Activated T-cell treated with anti-CD3 and anti-CD28 coated beads, Interleukin-2, amount 50 U/mL, for 24 hours (primary cell): ENCODE measurements around the gene DOCK3.
"Not testable (repeated sequence)": the region's sequence is repeated elsewhere in the genome, so short reads cannot be mapped to it uniquely, and the experiment has no call there.

Experiments
- DNase-seq: peaks from one replicate; pipeline ENCODE4 v3.0.0-alpha.2; 2020
- H3K27ac Mint-ChIP-seq: 2 replicates; pipeline ENCODE4 v1.8.0; 2020; ENCODE audit warnings: mild to moderate bottlenecking, mixed read lengths
- H3K27me3 Mint-ChIP-seq: 2 replicates; pipeline ENCODE4 v1.8.0; 2020; ENCODE audit warnings: mixed read lengths
- H3K36me3 Mint-ChIP-seq: 2 replicates; pipeline ENCODE4 v1.8.0; 2020; ENCODE audit warnings: low read depth, mixed read lengths
- H3K4me1 Mint-ChIP-seq: 2 replicates; pipeline ENCODE4 v1.8.0; 2020; ENCODE audit warnings: low read depth, mixed read lengths
- H3K4me3 Mint-ChIP-seq: 2 replicates; pipeline ENCODE4 v1.8.0; 2020; ENCODE audit warnings: mild to moderate bottlenecking, moderate library complexity, mixed read lengths
- H3K9me3 Mint-ChIP-seq: 2 replicates; pipeline ENCODE4 v1.8.0; 2020; ENCODE audit warnings: mixed read lengths

DOCK3 gene

DNA sequence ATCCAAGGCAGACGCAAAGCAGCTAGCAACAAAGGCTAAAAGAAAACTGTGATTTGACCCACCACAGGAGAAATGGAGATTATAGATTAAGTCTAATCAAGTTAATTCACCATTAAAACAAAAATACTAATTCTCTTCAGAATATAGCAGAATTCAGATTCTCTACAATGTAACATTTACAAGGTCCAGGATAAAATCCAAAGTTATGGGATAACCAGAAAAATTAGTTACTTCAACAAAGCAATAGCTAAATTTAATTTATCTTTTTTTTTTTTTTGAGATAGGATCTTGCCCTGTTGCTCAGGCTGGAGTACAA is 425.8 kb downstream of the DOCK3 start:
- peaks cover under 1% of the 10 kb centered on the region for H3K27me3 Mint-ChIP-seq
- H3K4me1 Mint-ChIP-seq = peaks cover 14% of the 10 kb centered on the region
- no peak for DNase-seq
- H3K9me3 Mint-ChIP-seq = peaks cover 4% of the 10 kb centered on the region
- no peak overlapping the region for H3K27ac Mint-ChIP-seq
- peaks cover 6% of the 10 kb centered on the region for H3K36me3 Mint-ChIP-seq
- H3K4me3 Mint-ChIP-seq = no peak overlapping the region

DNA sequence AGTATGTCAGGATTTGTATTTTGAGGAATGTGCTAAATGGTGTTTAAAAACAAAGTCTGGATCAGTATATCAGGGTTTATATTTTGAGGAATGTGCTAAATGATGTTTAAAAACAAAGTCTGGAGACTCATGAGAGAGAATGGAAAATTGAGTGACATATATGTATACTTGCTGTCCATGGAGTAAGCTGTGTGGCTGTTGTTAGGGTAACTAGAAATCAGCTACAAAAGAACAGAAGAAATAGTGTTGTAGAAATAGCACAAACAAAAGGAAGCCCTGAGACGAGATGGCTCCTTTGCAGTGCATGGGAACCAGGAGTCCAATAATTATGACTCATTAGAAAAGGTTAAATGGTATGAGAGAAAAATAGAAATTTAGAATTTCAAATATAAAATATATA is 427.7 kb downstream of the DOCK3 start:
- Mint-ChIP-seq H3K4me1 (peaks cover 14% of the 10 kb centered on the region), H3K4me3 (no peak overlapping the region), H3K27me3 (peaks cover 8% of the 10 kb centered on the region), H3K9me3 (peaks cover 7% of the 10 kb centered on the region), H3K36me3 (peaks cover 4% of the 10 kb centered on the region), H3K27ac (no peak overlapping the region)
- DNase-seq = no peak

DNA sequence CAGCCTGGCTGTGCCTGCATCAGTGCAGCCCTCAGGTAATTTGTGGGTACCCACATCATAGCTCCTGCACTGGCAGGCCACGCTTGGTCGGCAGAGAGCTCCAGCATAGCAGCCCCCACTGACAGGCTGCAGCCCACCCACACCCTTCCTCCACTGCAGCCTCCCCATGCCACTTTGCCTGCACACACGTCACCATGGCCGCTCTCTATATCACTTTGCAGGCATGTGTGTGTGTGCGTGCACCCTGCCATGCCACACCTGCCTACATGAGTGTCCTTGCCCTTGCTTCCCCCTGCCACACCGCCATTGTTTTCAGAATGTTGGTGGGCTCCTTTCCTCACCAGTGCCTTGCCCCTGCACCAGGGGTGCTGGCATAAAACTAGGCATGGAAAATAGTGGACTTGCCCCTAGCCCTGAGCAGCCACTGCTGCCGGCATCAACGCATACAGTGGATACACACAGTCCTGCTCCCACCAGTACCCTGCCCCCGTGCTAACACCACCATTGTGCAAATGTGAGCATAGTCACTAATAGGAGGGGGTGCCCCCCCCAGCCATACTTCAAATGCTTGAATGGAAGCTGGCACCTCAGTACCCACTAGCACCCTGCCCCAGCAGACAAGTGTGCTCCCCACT is 431.6 kb downstream of the DOCK3 start:
- Mint-ChIP-seq H3K27me3 (peaks cover 8% of the 10 kb centered on the region), H3K36me3 (peaks cover 8% of the 10 kb centered on the region), H3K4me3 (no peak overlapping the region), H3K9me3 (peaks cover 25% of the 10 kb centered on the region), H3K27ac (no peak overlapping the region), H3K4me1 (no peaks in the 10 kb centered on the region)
- DNase-seq = no peak

DNA sequence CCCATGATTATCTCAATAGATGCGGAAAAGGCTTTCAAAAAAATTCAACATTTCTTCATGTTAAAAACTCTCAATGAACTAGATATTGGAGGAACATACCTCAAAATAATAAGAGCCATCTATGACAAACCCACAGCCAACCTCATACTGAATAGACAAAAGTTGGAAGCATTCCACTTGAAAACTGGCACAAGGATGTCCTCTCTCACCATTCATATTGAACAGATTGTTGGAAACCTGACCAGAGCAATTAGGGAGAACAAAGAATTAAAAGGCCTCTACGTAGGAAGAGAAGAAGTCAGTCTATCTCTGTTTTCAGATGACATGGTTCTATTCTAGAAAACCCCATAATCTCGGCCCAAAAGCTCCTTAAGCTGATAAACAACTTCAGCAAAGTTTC is 435.9 kb downstream of the DOCK3 start:
- no peak overlapping the region for H3K27ac Mint-ChIP-seq
- peaks cover 6% of the 10 kb centered on the region for H3K27me3 Mint-ChIP-seq
- H3K4me1 Mint-ChIP-seq = no peaks in the 10 kb centered on the region
- peaks cover 8% of the 10 kb centered on the region for H3K36me3 Mint-ChIP-seq
- no peak overlapping the region for H3K4me3 Mint-ChIP-seq
- no peak for DNase-seq
- peaks cover 25% of the 10 kb centered on the region for H3K9me3 Mint-ChIP-seq

DNA sequence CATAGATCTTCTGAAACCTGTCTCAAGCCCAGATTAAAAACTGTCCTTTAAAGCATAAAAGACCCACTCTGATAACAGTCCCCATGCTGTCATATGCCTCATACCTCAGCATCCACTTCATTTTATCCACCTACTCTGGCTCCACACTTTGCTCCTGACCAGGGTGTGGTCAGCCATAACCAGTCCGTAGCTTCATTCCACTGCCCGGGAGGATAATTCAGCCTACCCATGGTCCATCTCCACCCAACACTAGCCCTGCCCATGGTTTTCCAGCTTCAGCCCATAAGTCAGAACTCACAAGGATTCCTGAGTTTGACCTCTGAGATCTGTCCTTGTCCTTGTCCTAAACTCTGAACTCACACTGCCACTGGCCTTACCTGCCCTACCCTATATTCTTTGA is 448.2 kb downstream of the DOCK3 start:
- peaks cover 14% of the 10 kb centered on the region for H3K9me3 Mint-ChIP-seq
- no peaks in the 10 kb centered on the region for H3K27me3 Mint-ChIP-seq
- no peaks in the 10 kb centered on the region for H3K4me1 Mint-ChIP-seq
- H3K27ac Mint-ChIP-seq = no peak overlapping the region
- no peak for DNase-seq
- H3K36me3 Mint-ChIP-seq = no peaks in the 10 kb centered on the region
- H3K4me3 Mint-ChIP-seq = no peak overlapping the region

DNA sequence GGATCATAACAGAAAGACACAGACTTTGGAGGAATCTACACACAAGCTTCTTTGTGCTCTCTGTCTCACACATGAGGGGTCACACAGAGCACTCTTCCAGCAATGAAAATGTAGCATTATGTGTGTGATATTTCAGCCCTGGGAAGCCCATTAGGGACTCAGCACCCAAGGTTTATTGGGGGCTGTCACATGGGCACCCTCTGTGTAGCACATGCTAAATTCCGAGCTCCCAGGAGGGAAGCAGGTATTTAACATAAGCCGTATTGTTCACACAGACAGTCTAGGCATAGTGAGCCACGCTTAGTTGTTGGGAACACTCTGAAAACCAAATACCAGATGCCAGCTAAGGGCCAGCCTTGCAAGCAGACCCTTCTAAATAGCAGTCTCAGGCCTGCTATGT is 448.8 kb downstream of the DOCK3 start:
- H3K27ac Mint-ChIP-seq = no peak overlapping the region
- no peaks in the 10 kb centered on the region for H3K4me1 Mint-ChIP-seq
- no peaks in the 10 kb centered on the region for H3K27me3 Mint-ChIP-seq
- H3K4me3 Mint-ChIP-seq = no peak overlapping the region
- no peaks in the 10 kb centered on the region for H3K36me3 Mint-ChIP-seq
- peaks cover 13% of the 10 kb centered on the region for H3K9me3 Mint-ChIP-seq
- DNase-seq = no peak

DNA sequence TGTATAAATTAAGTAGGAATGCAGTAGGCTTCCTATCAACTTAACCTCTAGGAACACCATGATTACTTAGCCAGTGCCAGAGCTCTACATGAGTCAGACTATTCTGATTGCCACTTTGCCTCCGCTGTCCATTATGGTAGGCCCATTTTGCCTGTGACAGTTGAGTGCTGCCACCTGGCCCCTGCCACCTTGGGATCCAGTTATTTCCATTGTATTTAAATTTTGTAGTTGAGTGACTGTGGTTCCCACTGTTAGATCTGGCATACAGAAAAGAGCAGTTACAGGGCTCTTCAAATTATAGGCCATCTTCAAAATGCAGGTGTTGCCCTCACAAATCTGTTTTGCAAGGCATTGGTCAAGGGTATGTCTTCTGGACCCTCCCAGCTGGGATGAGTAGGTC is 456.9 kb downstream of the DOCK3 start:
- not testable (repeated sequence) for H3K4me3 Mint-ChIP-seq, H3K4me1 Mint-ChIP-seq, DNase-seq, H3K27ac Mint-ChIP-seq, H3K27me3 Mint-ChIP-seq, H3K36me3 Mint-ChIP-seq
- H3K9me3 Mint-ChIP-seq = peaks cover 20% of the 10 kb centered on the region

DNA sequence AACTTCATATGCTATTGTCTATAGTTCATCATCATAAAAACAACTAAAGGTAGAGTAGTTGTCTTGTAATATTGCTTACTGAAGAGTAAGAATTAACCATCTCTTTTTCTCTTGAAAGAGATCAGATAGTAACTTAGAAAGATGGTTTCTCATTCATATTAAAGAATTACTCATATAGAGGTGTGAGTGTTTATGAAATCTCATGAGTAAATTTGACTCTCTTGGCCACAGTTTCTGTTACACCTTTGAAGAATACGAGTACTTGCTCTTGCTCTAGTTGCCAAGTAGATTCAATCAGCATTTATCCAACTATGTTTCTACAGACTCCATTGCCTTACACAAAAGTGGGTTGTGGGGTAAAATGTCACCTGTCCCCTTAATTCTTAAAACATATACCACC is 463.0 kb downstream of the DOCK3 start:
- H3K36me3 Mint-ChIP-seq = no peaks in the 10 kb centered on the region
- peaks cover 6% of the 10 kb centered on the region for H3K9me3 Mint-ChIP-seq
- peaks cover 10% of the 10 kb centered on the region for H3K4me1 Mint-ChIP-seq

DNA sequence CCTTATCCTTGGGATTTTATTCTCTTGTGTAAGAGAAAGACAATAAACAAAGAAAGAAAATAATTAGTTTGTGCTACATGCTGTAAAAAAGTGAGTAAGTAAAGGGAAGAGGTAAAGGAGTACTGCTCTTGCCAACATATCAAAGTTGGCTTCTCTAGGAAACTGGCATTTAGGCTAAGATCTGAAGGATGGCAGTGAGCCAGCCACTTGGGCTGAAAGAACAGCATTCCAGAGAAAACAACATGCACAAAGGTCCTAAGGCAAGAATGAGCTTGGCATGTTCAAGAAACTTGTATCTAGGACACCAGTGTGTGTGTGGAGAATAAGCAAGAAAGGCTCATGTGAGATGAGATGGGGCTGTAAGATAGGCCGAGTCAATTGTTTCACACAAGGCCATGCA is 464.9 kb downstream of the DOCK3 start:
- Mint-ChIP-seq H3K36me3 (no peaks in the 10 kb centered on the region), H3K27me3 (no peaks in the 10 kb centered on the region), H3K27ac (no peak overlapping the region), H3K4me3 (no peak overlapping the region), H3K9me3 (no peaks in the 10 kb centered on the region), H3K4me1 (peaks cover 10% of the 10 kb centered on the region)
- DNase-seq = no peak

More for the DNA sequence above, 463.0 kb downstream of the DOCK3 start:
- Mint-ChIP-seq H3K27me3 (no peaks in the 10 kb centered on the region), H3K4me3 (no peak overlapping the region), H3K27ac (no peak overlapping the region)
- no peak for DNase-seq

DNA sequence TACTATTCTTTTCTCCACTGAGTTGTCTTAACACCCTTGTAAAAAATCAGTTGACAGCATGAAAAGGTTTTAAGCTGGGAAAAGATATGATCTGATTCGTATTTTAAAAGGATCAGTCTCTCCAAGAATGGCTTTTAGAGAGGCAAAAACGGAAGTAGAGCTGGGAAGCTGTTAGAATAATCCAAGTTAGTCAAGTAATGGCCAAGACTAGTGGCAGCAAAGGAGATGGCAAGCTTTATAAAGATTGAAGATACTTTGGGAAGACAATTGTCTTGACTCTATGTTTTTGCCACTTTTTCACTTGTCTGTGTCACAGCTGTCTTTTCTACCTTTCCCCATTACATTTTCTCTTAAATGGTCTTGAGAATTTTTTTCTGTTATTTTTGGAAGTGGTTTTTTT is 466.8 kb downstream of the DOCK3 start:
- no peak overlapping the region for H3K27ac Mint-ChIP-seq
- no peaks in the 10 kb centered on the region for H3K9me3 Mint-ChIP-seq
- no peaks in the 10 kb centered on the region for H3K27me3 Mint-ChIP-seq
- DNase-seq = no peak
- H3K4me1 Mint-ChIP-seq = peaks cover 10% of the 10 kb centered on the region
- H3K4me3 Mint-ChIP-seq = no peak overlapping the region
- no peaks in the 10 kb centered on the region for H3K36me3 Mint-ChIP-seq

DNA sequence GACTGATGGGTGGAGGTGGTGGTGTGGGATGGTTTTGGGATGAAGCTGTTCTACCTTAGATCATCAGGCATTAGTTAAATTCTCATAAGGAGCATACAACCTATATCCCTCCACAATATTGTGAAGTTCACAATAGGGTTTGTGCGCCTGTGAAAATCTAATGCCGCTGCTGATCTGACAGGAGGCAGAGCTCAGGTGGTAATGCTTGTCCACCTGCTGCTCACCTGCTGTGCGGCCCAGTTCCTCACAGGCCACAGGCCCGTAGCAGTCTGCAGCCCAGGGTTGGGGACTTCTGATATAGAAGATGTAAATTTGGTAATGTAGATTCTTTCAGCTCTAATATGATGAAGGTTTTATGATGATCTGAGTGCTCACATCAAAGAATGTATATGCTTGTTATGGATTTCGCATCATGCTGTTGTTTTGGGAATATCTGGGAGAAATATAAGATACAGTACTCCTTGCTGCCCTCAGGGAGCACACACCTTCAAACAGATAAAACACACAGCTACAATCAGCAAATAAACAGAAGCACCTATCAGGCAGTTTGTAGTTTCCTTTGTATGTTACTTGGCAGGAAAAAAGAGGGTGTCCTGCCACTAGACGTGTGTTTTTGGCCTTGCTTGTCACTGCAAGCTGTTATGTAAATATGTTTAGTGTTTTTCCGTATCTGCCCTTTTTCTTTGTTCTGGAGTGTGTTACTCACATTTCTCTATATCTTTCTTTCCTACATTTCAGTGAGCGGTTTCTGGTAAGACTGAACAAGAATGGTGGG is 471.3 kb downstream of the DOCK3 start:
- no peaks in the 10 kb centered on the region for H3K27me3 Mint-ChIP-seq
- DNase-seq = no peak
- no peak overlapping the region for H3K27ac Mint-ChIP-seq
- H3K9me3 Mint-ChIP-seq = no peaks in the 10 kb centered on the region
- no peak overlapping the region for H3K4me3 Mint-ChIP-seq
- H3K36me3 Mint-ChIP-seq = no peaks in the 10 kb centered on the region
- H3K4me1 Mint-ChIP-seq = peaks cover 10% of the 10 kb centered on the region

DNA sequence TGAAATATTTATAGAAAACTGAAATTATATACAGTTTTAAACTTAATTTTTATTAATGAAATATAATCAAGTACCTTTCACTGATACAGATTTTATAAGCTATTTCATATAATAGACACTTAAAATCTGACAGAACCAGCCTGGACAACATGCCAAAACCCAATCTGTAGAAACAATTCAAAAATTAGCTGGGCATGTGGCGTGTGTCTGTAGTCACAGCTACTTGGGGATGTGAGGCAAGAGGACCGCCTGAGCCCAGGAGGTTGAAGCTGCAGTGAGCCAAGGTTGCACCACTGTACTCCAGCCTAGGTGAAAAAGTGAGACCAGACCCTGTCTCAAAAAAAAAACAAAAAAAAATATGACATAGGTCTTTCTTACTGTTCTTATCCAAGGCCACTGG is 472.1 kb downstream of the DOCK3 start:
- no peak overlapping the region for H3K4me3 Mint-ChIP-seq
- H3K36me3 Mint-ChIP-seq = no peaks in the 10 kb centered on the region
- DNase-seq = no peak
- H3K4me1 Mint-ChIP-seq = peaks cover 6% of the 10 kb centered on the region
- H3K9me3 Mint-ChIP-seq = no peaks in the 10 kb centered on the region
- no peak overlapping the region for H3K27ac Mint-ChIP-seq
- H3K27me3 Mint-ChIP-seq = no peaks in the 10 kb centered on the region

DNA sequence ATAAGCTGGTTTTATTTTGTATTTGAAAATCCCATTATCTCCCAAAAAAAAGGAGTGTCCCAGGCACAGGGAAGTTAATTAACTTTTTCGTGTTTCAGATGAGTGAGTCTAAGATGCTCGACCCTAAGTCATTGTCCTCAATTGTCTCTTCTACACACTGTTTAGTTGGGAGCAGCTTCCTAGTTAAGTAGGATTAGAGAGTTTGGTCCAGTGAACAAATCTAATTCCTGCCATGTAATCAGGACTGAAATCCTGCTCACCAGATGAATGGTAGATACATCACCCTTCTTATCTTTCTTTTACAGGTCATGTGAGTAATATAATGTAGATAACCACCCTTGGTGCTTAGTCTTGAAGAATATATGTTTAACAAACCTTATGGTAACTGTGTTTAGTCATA is 481.4 kb downstream of the DOCK3 start:
- H3K36me3 Mint-ChIP-seq = no peaks in the 10 kb centered on the region
- no peak overlapping the region for H3K4me3 Mint-ChIP-seq
- DNase-seq = no peak
- no peaks in the 10 kb centered on the region for H3K4me1 Mint-ChIP-seq
- no peak overlapping the region for H3K27ac Mint-ChIP-seq
- no peaks in the 10 kb centered on the region for H3K9me3 Mint-ChIP-seq
- H3K27me3 Mint-ChIP-seq = no peaks in the 10 kb centered on the region

DNA sequence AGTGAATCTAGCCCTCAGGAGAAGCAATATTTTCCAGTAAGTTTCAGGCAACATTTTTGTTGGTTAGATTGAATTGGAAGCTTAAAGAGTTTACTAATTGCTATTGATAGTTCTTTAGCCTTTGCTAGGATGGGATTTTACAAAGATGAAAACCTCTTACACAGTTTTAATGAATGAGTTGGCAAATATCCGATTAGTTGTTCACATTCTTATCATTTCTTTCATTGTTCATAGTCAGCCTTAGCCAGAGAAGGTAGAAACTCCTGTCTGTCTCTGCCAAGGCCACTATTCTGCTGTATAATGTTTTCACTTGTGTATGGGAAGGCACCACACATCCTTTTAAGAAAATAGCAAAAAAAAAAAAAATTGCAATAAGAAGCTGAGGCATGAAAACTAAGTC is 488.3 kb downstream of the DOCK3 start:
- no peaks in the 10 kb centered on the region for H3K36me3 Mint-ChIP-seq
- H3K27ac Mint-ChIP-seq = no peak overlapping the region
- no peaks in the 10 kb centered on the region for H3K4me1 Mint-ChIP-seq
- H3K27me3 Mint-ChIP-seq = no peaks in the 10 kb centered on the region
- no peak for DNase-seq
- no peaks in the 10 kb centered on the region for H3K9me3 Mint-ChIP-seq
- H3K4me3 Mint-ChIP-seq = no peak overlapping the region

DNA sequence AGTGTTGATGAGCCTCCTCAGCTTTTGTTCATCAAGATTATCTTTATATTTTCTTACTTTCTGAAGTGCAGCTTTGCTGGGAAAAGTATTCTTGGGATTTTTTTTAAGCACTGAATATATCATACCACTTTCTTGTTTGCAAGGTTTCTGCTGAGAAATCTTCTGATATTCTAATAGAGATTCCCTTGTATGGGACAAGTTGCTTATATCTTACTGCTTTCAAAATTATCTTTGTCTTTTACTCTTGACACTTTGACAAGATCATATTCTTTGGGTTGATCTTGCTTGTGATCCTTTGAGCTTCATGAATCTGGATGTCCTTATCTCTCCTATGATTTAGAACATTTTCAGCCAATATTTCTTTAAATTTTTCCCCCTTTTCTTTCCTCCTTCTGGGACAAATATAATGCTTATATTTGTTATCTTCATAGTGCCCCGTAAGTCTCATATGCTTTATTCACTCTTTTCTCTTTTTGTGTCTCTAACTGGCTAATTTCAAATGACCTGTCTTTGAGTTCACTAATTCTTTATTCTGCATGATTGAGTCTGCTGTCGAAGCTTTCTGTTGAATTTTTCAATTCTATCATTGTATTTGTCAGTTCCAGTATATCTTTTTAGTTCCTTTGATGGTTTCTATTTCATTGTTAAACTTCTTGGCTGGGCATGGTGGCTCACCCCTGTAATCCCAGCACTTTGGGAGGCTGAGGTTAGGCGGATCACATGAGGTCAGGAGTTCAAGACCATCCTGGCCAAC is 499.0 kb downstream of the DOCK3 start:
- Mint-ChIP-seq H3K36me3 (peaks cover 24% of the 10 kb centered on the region), H3K27me3 (no peaks in the 10 kb centered on the region), H3K9me3 (peaks cover 32% of the 10 kb centered on the region), H3K4me3 (no peak overlapping the region), H3K27ac (no peak overlapping the region), H3K4me1 (peaks cover 3% of the 10 kb centered on the region)
- no peak for DNase-seq
